ENCODE measurements around the gene DPCD.

Gene DPCD

GRCh38 chr10:101647255-101647654, 59.1 kb downstream of the DPCD start:
- Histone ChIP-seq H3K27ac (replicated peaks; ENCODE audit: low read length) (no peak overlapping the region), H3K4me1 (ENCODE audit: control insufficient read depth in 2 of 2, insufficient read depth in 1 of 2, low read depth in 1 of 2, low read length in 2 of 2) (peaks cover 26 to 50% of the 10 kb centered on the region in 2 donors), H3K36me3 (replicated peaks in 1 of 2; ENCODE audit: control insufficient read depth in 2 of 2, insufficient read depth in 2 of 2, low read length in 2 of 2) (no peaks in the 10 kb centered on the region), H2AK5ac (ENCODE audit: low read depth, low read length) (peak overlapping the region; percentile 22), H3K27me3 (ENCODE audit: control insufficient read depth in 3 of 3, insufficient read depth in 3 of 3, low read depth in 1 of 3, low read length in 3 of 3) (peaks cover 0 to 96% (median 0%) of the 10 kb centered on the region in 3 experiments), H3K23ac (ENCODE audit: low read depth, low read length, poor library complexity) (no peak overlapping the region), H3K4ac (ENCODE audit: low read length) (no peak overlapping the region), H2BK15ac (ENCODE audit: low read length) (peak overlapping the region; percentile 18), H3K4me3 (ENCODE audit: low read length in 2 of 2) (no peak overlapping the region), H3K79me1 (ENCODE audit: low read depth, low read length) (no peaks in the 10 kb centered on the region), H2BK12ac (ENCODE audit: low read length) (no peak overlapping the region), H2BK5ac (ENCODE audit: low read length) (peak overlapping the region; percentile 85), H3K9ac (ENCODE audit: low read depth, low read length, poor library complexity) (no peak overlapping the region), H4K8ac (ENCODE audit: low read depth, low read length) (no peak overlapping the region), H3K18ac (ENCODE audit: low read length) (no peak overlapping the region), H3K9me3 (replicated peaks in 1 of 2; ENCODE audit: control insufficient read depth in 2 of 2, insufficient read depth in 1 of 2, low read depth in 1 of 2, low read length in 2 of 2) (no peaks in the 10 kb centered on the region), H3K4me2 (ENCODE audit: insufficient read depth, low read length, poor library complexity, severe bottlenecking) (no peak overlapping the region), H2AFZ (ENCODE audit: low read length) (no peak overlapping the region), H4K91ac (ENCODE audit: low read depth, low read length, poor library complexity) (no peak overlapping the region), H2BK120ac (ENCODE audit: low read depth, low read length) (peak overlapping the region; percentile 30), H3K14ac (ENCODE audit: low read length) (no peak overlapping the region)
- no peak for DNase-seq (ENCODE audit: low spot score)
- no CpG with 5 or more reads among the region's 2 CpGs for WGBS, 2 donors (ENCODE audit: extremely low coverage in 2 of 2, insufficient read length in 2 of 2, insufficient replicate concordance in 1 of 2)

- Histone ChIP-seq H3K4me2 (ENCODE audit: insufficient read depth, low read length, poor library complexity, severe bottlenecking) (no peak overlapping the region), H2BK120ac (ENCODE audit: low read depth, low read length) (peak overlapping the region; percentile 56), H3K9ac (ENCODE audit: low read depth, low read length, poor library complexity) (no peak overlapping the region), H2AK5ac (ENCODE audit: low read depth, low read length) (peak overlapping the region; percentile 96), H4K8ac (ENCODE audit: low read depth, low read length) (no peak overlapping the region), H3K27ac (replicated peaks; ENCODE audit: low read length) (peak overlapping the region; percentile 96), H3K4ac (ENCODE audit: low read length) (no peak overlapping the region), H3K79me1 (ENCODE audit: low read depth, low read length) (no peaks in the 10 kb centered on the region), H3K36me3 (replicated peaks in 1 of 2; ENCODE audit: control insufficient read depth in 2 of 2, insufficient read depth in 2 of 2, low read length in 2 of 2) (no peaks in the 10 kb centered on the region), H3K23ac (ENCODE audit: low read depth, low read length, poor library complexity) (no peak overlapping the region), H2BK5ac (ENCODE audit: low read length) (peak overlapping the region; percentile 91), H3K9me3 (replicated peaks in 1 of 2; ENCODE audit: control insufficient read depth in 2 of 2, insufficient read depth in 1 of 2, low read depth in 1 of 2, low read length in 2 of 2) (no peaks in the 10 kb centered on the region), H3K14ac (ENCODE audit: low read length) (no peak overlapping the region), H2BK15ac (ENCODE audit: low read length) (no peak overlapping the region), H2AFZ (ENCODE audit: low read length) (no peak overlapping the region), H3K4me3 (ENCODE audit: low read length in 2 of 2) (no peak overlapping the region), H3K27me3 (ENCODE audit: control insufficient read depth in 3 of 3, insufficient read depth in 3 of 3, low read depth in 1 of 3, low read length in 3 of 3) (peaks cover 0 to 90% (median 0%) of the 10 kb centered on the region in 3 experiments), H3K4me1 (ENCODE audit: control insufficient read depth in 2 of 2, insufficient read depth in 1 of 2, low read depth in 1 of 2, low read length in 2 of 2) (peaks cover 16 to 44% of the 10 kb centered on the region in 2 donors), H2BK12ac (ENCODE audit: low read length) (peak overlapping the region; percentile 48), H4K91ac (ENCODE audit: low read depth, low read length, poor library complexity) (peak overlapping the region; percentile 17), H3K18ac (ENCODE audit: low read length) (peak overlapping the region; percentile 44)
- DNase-seq (ENCODE audit: low spot score), result no peak
- no CpG with 5 or more reads among the region's 5 CpGs for WGBS, 2 donors (ENCODE audit: extremely low coverage in 2 of 2, insufficient read length in 2 of 2, insufficient replicate concordance in 1 of 2)
These were observed 61.5 kb downstream of the DPCD start for GRCh38 chr10:101649525-101650085.

GRCh38 chr10:101650863-101651262, 62.7 kb downstream of the DPCD start:
- Histone ChIP-seq H4K8ac (ENCODE audit: low read depth, low read length) (no peak overlapping the region), H3K4me1 (ENCODE audit: control insufficient read depth in 2 of 2, insufficient read depth in 1 of 2, low read depth in 1 of 2, low read length in 2 of 2) (peaks cover 16 to 37% of the 10 kb centered on the region in 2 donors), H3K9ac (ENCODE audit: low read depth, low read length, poor library complexity) (no peak overlapping the region), H3K4me3 (ENCODE audit: low read length in 2 of 2) (peak overlapping the region in 1 of 2 donors; percentile 18), H3K18ac (ENCODE audit: low read length) (peak overlapping the region; percentile 44), H2BK5ac (ENCODE audit: low read length) (peak overlapping the region; percentile 91), H3K27me3 (ENCODE audit: control insufficient read depth in 3 of 3, insufficient read depth in 3 of 3, low read depth in 1 of 3, low read length in 3 of 3) (peaks cover 0 to 88% (median 0%) of the 10 kb centered on the region in 3 experiments), H2BK15ac (ENCODE audit: low read length) (peak overlapping the region; percentile 1), H2AK5ac (ENCODE audit: low read depth, low read length) (peak overlapping the region; percentile 96), H3K23ac (ENCODE audit: low read depth, low read length, poor library complexity) (no peak overlapping the region), H2BK12ac (ENCODE audit: low read length) (peak overlapping the region; percentile 95), H3K36me3 (replicated peaks in 1 of 2; ENCODE audit: control insufficient read depth in 2 of 2, insufficient read depth in 2 of 2, low read length in 2 of 2) (no peaks in the 10 kb centered on the region), H4K91ac (ENCODE audit: low read depth, low read length, poor library complexity) (no peak overlapping the region), H3K4ac (ENCODE audit: low read length) (no peak overlapping the region), H3K4me2 (ENCODE audit: insufficient read depth, low read length, poor library complexity, severe bottlenecking) (no peak overlapping the region), H3K14ac (ENCODE audit: low read length) (no peak overlapping the region), H3K9me3 (replicated peaks in 1 of 2; ENCODE audit: control insufficient read depth in 2 of 2, insufficient read depth in 1 of 2, low read depth in 1 of 2, low read length in 2 of 2) (no peaks in the 10 kb centered on the region), H3K79me1 (ENCODE audit: low read depth, low read length) (no peaks in the 10 kb centered on the region), H3K27ac (replicated peaks; ENCODE audit: low read length) (peak overlapping the region; percentile 96), H2BK120ac (ENCODE audit: low read depth, low read length) (peak overlapping the region; percentile 56), H2AFZ (ENCODE audit: low read length) (peak overlapping the region; percentile 86)
- WGBS, 2 donors (ENCODE audit: extremely low coverage in 2 of 2, insufficient read length in 2 of 2, insufficient replicate concordance in 1 of 2), result no CpG with 5 or more reads among the region's 15 CpGs
- peak; percentile 62 for DNase-seq (ENCODE audit: low spot score)

GRCh38 chr10:101651336-101651735, 63.2 kb downstream of the DPCD start:
- Histone ChIP-seq H2AFZ (ENCODE audit: low read length) (peak overlapping the region; percentile 86), H3K4me1 (ENCODE audit: control insufficient read depth in 2 of 2, insufficient read depth in 1 of 2, low read depth in 1 of 2, low read length in 2 of 2) (peaks cover 16 to 36% of the 10 kb centered on the region in 2 donors), H4K8ac (ENCODE audit: low read depth, low read length) (no peak overlapping the region), H3K9ac (ENCODE audit: low read depth, low read length, poor library complexity) (no peak overlapping the region), H3K27me3 (ENCODE audit: control insufficient read depth in 3 of 3, insufficient read depth in 3 of 3, low read depth in 1 of 3, low read length in 3 of 3) (peaks cover 0 to 88% (median 0%) of the 10 kb centered on the region in 3 experiments), H3K36me3 (replicated peaks in 1 of 2; ENCODE audit: control insufficient read depth in 2 of 2, insufficient read depth in 2 of 2, low read length in 2 of 2) (peaks cover 0 to 2% of the 10 kb centered on the region in 2 donors), H3K9me3 (replicated peaks in 1 of 2; ENCODE audit: control insufficient read depth in 2 of 2, insufficient read depth in 1 of 2, low read depth in 1 of 2, low read length in 2 of 2) (no peaks in the 10 kb centered on the region), H2BK5ac (ENCODE audit: low read length) (peak overlapping the region; percentile 91), H2BK15ac (ENCODE audit: low read length) (no peak overlapping the region), H3K23ac (ENCODE audit: low read depth, low read length, poor library complexity) (no peak overlapping the region), H2BK120ac (ENCODE audit: low read depth, low read length) (no peak overlapping the region), H3K4me3 (ENCODE audit: low read length in 2 of 2) (no peak overlapping the region), H3K27ac (replicated peaks; ENCODE audit: low read length) (peak overlapping the region; percentile 96), H3K4me2 (ENCODE audit: insufficient read depth, low read length, poor library complexity, severe bottlenecking) (no peak overlapping the region), H3K18ac (ENCODE audit: low read length) (no peak overlapping the region), H2AK5ac (ENCODE audit: low read depth, low read length) (no peak overlapping the region), H3K4ac (ENCODE audit: low read length) (no peak overlapping the region), H3K14ac (ENCODE audit: low read length) (no peak overlapping the region), H3K79me1 (ENCODE audit: low read depth, low read length) (no peaks in the 10 kb centered on the region), H2BK12ac (ENCODE audit: low read length) (no peak overlapping the region), H4K91ac (ENCODE audit: low read depth, low read length, poor library complexity) (no peak overlapping the region)
- DNase-seq (ENCODE audit: low spot score), result no peak
- no CpG with 5 or more reads among the region's 5 CpGs for WGBS, 2 donors (ENCODE audit: extremely low coverage in 2 of 2, insufficient read length in 2 of 2, insufficient replicate concordance in 1 of 2)
